RPMI8226 (cell line): Measurements from ENCODE around the gene CDH8.

ENCODE experiments used
- DNase-seq: peaks from one replicate; pipeline ENCODE4 v3.0.0-alpha.2; 2015

Gene CDH8

DNA sequence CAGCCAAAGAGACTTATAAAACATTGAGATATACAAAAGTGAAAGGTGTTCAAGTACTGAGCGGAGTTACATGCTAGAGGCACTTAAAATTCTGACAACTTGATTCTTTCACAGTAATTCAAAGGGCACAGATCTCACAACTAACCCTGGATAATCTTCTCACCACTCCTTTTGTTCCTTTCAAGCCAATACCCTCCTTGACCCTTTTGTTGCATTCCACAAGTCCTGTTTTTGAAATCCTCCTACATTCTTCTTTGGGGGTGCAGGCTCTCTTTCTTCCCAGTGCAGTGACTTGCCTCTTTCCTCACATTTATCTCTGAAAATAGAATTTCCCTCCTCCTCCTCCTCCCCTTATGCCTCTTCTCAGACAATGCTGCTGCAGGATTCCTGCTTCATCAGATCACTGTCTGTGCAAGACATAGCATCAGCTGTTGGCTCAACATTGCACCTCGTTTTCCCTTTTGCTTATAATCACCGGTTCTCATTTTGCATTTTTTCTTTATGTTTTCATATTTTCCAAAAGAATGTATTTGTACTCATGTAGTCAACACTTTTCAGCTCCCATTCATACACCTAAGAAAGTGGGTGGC, 199.3 kb downstream of the CDH8 start:
- no peak for DNase-seq

DNA sequence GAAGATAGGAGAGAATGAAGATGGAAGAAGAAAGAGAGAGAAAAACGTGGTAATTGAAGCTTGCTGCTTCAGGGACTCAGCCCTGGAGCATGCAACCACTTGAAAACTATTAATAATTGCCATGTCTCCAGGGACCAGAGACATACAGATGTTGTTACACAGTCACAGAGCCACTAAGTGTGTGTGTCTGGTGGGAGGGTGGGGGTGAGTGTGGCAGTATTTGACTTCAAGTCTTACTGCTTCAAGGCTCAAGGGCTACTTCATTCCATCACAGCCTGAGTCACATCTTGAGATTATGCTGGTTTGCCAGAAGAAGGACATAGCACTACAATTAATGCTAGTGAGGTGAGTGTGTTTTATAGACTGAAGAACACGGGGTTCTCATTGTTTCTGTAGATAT, 202.2 kb downstream of the CDH8 start:
- DNase-seq: no peak

GRCh38 chr16:61831351-61831917, 204.8 kb downstream of the CDH8 start:
- DNase-seq: no peak

DNA sequence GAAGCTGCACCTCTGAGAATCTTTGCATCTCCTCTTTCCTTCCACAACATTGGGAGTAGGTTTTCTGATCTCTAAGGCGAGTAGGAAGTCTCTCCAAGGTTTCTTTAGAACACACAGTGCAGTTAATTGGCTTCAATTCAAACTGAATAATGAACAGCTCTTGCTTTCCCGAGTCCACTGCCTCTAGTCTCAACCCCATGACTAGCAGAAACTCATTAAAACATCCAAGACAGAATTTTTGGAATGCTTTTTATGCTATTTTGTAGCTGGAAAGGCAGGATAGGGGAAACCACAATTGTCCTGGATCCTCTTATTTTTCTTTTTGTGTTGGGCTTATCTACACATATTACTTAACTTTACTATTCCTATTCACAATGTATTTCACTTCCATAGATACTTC, 206.6 kb downstream of the CDH8 start:
- no peak for DNase-seq

GRCh38 chr16:61823326-61823725, 212.9 kb downstream of the CDH8 start:
- no peak for DNase-seq

DNA sequence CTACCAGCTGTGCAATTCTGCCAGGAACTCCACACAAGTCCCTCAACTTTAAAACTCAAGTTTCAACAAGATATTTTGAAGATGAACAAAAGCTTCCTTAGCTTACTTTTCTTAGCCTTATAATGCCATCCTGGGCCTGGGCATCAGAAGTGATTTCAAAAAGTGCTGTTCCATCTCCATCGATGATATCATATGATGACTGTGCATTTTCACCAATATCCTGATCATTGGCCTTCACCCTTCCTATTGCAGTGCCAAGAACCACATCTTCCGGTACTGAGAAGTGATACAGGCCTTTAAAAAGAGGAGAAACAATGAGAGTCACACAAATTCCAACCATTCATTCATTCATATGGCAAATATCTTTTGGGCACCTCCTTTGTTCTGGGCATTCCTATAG, 215.4 kb downstream of the CDH8 start:
- DNase-seq: no peak

GRCh38 chr16:61820398-61820797, 215.8 kb downstream of the CDH8 start:
- DNase-seq: no peak

DNA sequence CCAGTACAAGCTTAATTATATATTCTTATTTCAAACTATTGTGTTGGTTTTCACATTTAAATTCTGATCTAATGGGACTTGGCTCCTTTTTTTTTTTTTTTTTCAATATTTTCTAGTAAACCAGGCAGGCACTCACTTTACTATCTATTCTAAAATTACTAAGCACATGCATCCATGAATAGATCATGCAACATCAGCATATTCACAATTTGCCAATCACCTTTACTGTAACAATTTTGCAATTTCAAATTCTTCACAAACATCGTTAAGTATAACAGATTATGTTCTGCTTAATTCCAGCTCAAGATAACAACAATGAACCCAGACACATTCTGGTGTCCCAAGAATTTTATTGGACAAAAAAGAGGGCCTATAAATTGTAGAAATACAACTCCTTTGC, 217.4 kb downstream of the CDH8 start:
- no peak for DNase-seq

DNA sequence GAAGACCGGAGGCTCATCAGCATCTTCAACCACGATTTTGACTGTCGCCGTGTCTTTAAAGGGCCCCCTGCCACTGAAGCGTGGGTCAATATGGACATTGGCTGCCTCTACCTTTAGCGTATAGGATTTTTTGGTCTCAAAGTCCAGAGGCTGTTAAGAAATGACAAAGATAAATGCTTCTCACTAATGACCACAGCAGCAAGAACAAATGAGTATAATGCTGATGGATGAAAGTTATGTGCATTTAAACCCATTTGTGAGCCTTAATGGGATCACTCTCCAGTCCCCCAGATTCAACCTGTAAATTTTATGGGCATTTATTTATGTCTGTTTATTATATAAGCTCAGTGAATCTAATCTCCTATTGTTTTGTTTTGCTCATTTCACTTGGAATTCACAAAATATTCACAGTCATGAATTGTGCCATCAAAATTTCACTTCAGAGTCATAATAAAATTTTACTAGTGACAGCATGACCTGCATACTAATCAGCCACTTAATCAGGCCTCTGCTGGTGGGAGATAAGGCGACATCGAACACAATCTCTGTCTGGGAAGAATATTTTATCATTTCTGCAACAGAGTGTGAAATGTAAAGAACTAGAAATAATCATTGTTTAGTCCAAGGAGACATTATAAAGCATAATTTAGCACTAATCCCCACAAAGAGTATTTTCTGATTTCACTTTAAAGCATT, 218.5 kb downstream of the CDH8 start:
- no peak for DNase-seq

DNA sequence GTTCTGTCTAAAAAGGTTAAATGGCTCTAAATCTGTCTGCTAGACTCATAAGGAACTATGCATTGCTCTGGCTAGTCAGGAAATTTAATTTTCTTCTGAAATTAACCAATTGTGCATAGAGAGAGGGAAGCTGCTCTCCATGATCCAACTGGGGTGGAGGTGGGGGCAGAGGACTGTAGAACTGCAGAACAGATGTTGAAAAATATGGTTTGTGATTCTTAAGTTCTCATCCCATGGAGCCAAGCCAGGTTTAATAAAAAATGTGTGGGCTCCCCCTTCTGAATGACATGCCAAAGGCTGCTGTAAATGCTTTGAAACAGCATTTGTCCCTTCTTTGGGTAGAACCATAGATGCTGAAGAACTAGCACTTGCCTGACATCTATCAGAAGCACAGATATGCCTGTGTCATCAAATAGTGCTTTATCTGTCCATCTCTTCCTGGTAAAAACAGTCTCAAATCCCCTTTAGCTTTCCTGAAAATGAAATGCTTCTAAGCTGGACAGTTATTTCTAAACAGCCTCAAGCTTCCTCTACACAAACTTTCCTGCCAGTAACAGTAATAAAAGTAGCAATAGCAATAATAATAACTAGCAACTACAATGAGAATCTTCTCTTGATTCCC, 221.4 kb downstream of the CDH8 start:
- no peak for DNase-seq

DNA sequence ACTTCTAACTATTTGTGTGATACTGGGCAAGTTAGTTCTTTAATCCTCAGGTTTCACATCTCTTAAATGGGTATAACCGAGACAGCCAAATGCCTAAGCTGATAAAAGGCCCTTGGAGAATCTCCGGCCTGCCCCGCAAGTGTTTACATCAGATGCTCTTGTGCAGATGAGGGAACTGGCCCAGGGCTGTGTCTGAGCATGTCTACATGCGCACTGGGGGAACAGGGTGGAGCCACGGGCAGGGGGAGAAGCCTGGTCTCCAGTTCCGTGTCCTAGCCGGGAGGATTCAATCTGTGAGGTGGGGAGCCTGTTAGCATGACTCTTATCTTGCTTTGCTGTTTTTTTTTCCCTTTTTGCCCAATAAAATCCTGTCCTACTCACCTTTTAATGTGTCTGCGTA, 222.9 kb downstream of the CDH8 start:
- no peak for DNase-seq

DNA sequence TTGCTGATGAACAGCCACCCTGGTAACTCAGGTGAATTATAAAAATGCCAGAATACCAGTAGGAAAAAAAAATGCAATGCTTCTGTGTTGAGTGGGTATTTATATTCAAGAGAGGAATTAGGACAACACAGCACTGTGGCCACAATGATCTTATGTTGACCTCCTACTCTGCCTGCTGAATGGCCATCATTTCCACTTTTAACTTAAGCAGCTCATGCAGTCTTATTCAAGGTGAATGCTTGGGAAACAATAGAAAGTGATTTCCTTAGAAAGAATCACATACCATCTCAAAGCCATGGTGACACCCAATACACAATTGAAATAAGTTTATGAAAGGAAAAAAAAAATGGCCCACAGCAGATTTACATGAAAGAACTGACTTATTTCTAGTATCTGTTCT, 224.0 kb downstream of the CDH8 start:
- DNase-seq: no peak

DNA sequence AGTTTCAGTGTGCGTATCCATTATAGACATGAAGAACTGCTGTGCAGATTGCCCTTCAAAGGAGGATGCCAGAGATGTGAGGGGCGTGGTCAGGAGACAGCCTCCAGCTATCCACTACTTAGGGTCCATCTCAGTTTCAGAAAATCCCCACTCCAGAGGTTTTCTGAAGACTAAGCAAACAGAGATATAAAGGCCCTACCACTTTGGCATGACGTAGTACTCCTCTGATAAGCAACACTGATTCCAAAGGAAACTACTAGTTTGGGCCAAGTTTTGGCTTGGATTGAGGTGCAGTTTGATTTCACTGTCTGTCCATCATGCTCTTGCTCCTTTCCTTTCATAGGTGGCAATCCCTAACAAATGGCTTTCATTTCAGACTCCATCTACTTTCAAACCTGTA, 228.7 kb downstream of the CDH8 start:
- no peak for DNase-seq

- DNase-seq: peak; percentile 58
These were observed 235.0 kb downstream of the CDH8 start for GRCh38 chr16:61801217-61801616.

- no peak for DNase-seq
These were observed 237.5 kb downstream of the CDH8 start for GRCh38 chr16:61798741-61799140.

DNA sequence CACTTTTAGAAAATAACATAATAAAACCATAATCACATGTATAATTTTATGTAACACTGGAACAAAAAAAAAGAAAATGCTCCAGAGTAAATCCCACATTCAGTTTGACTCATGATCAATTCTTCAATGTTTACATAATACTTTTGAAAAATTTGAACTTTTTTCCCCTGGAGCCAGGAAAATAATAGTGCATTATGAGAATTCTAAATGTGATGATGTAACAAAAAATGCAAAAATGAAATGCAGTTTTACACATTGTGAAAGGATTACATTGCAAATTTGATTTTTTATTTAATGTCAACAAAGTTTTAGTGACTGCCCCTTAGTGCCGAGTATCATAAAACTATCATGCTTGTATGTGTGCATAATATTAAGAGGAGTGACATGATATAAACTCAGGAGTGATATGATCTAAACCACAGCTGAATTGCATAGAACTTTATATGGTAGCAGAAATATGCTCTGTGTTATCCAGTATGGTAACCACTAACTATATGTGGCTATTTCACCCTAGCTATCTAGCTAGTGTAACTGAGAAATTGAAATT, 238.2 kb downstream of the CDH8 start:
- DNase-seq: no peak

DNA sequence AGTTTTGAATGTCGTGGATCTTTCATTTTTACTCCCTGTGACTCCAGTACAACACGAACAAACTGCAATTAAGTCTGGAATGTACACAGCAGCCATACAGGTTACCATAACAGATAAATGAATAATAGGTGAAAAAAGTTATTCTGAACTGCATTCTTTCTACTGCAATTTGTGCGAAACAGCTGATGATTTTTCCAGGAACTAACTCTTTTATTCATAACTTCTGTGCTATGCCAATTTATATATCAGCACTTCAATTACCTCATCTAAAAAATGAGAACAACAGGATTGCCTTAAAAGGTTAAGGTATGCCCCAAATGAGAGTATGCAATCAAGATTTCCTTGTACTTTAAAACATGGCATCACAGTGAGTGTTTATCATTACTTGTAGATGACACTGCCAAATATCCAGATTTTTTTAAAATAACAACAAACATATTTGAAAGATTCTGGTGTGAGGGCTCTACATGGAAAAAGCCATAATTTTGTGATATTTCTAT, 238.9 kb downstream of the CDH8 start:
- no peak for DNase-seq

DNA sequence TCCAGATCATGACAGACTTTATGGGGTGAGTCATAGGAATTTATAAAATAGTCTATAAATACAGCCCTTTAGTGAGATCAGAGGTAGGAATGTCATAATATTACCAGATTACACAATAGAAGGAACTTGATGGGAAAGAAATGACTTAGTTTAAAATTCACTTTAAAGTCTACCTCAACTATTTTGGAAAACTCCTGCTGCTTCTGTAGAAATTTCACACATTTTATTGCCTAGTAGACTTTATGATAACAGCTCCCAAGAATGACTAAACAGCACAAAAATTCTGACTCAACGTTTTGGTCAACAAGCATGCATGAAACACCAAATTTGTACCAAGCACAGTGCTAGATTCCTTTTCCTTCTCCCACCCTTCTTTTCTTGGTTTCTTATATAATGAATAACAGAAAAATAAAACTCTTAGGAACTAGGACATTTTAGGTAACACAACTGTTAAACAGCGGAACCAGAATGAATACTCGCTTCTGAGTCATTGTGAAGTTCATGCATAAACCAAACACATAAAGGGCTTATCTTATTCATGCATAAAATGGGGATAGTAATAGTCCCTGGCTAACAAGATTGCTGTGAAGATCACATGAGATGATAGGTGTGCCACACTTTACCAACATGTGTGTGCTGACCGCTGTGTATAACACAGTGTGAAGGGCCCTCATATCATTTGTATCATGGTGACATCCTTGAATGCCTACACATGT, 243.9 kb downstream of the CDH8 start:
- no peak for DNase-seq

GRCh38 chr16:61791464-61791863, 244.8 kb downstream of the CDH8 start:
- DNase-seq: no peak

GRCh38 chr16:61781855-61782254, 254.4 kb downstream of the CDH8 start:
- peak; percentile 48 for DNase-seq

GRCh38 chr16:61780161-61780560, 256.1 kb downstream of the CDH8 start:
- no peak for DNase-seq

DNA sequence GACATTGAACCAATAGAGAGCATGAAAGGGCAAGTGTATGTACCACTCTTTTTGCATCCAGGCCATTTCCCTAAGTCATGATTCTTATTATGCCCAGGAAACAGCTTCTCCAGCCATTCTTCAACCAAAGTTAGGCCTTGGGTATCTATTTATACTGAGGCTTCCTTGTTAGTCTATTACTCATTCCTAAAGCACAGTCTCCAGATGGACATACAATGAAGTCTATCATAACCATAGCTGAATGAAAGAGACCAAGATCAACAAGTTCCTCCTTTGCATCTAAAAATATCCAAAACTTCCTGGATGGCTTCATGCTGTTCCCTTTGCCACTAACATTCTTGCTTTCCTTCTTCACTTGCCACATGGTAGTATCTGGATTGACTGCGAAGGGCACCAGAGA, 265.9 kb downstream of the CDH8 start:
- DNase-seq: no peak

GRCh38 chr16:61763991-61764390, 272.2 kb downstream of the CDH8 start:
- DNase-seq: no peak
